OCI-LY7 (cell line): ENCODE data around the gene FMN2.

Experiments used
- CTCF ChIP-seq: fragments of 200-600 bp; sonication (generic); conservative IDR thresholded peaks from 2 replicates; pipeline ENCODE4 v1.5.1; 2014; ENCODE audit warnings: mild to moderate bottlenecking, antibody characterized with exemption, low read length, moderate library complexity, mixed read lengths
- EZH2phosphoT487 ChIP-seq: fragments of 200-600 bp; sonication (generic); IDR thresholded peaks from 2 replicates; pipeline ENCODE4 v1.6.1; 2018; ENCODE audit warnings: low read depth, borderline replicate concordance, mild to moderate bottlenecking, mixed run types, antibody characterized with exemption, low read length, moderate library complexity, mixed read lengths

- TF ChIP-seq CTCF (no peak), EZH2phosphoT487 (no peak)
Observed at GRCh38 chr1:240151136-240151735, 59.6 kb downstream of the FMN2 start.
